LNCAP (cell line): ENCODE measurements around the gene LELP1.

Experiments
- TF ChIP-seq, protein P1 (sequence below): fragments of 450-650 bp; IDR thresholded peaks from 2 replicates; pipeline ENCODE4 v1.5.1; 2017; ENCODE audit warnings: mild to moderate bottlenecking

Gene LELP1

DNA sequence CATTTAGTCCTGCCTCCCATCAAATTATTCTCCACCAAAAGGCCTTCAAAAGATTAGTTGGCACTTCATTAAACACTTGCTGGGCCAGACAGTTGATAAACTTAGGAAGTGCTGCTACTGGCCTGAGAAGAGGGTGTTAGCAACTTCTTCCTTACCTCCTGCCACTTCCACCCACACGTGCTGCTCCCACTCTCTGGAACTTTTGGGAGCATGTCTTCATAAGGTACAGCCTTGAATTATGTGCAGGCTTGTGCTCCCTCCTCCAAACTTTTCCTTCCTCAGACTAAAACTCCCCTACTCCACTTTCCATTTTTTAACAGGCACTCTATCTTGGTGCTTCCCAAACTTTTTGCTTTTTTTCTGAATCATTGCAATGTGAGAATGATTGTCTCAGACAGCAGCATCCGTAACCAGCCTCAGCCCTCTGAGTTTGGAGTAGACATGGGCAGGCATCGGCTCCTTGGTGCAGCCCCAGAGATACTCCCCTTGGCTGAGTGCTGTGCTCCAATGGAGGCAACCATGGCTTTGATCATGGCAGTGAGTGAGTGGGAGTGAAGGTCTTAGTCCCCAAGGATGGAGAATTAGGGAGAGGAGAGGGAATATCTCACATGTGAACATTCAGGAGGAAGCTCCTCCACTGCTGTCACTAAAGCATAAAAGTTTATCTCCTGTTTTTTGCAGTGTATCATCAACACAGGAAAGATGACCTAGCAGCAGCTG lies 8.7 kb upstream of the LELP1 start:
- TF ChIP-seq, protein P1, sequence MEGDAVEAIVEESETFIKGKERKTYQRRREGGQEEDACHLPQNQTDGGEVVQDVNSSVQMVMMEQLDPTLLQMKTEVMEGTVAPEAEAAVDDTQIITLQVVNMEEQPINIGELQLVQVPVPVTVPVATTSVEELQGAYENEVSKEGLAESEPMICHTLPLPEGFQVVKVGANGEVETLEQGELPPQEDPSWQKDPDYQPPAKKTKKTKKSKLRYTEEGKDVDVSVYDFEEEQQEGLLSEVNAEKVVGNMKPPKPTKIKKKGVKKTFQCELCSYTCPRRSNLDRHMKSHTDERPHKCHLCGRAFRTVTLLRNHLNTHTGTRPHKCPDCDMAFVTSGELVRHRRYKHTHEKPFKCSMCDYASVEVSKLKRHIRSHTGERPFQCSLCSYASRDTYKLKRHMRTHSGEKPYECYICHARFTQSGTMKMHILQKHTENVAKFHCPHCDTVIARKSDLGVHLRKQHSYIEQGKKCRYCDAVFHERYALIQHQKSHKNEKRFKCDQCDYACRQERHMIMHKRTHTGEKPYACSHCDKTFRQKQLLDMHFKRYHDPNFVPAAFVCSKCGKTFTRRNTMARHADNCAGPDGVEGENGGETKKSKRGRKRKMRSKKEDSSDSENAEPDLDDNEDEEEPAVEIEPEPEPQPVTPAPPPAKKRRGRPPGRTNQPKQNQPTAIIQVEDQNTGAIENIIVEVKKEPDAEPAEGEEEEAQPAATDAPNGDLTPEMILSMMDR = no peak

DNA sequence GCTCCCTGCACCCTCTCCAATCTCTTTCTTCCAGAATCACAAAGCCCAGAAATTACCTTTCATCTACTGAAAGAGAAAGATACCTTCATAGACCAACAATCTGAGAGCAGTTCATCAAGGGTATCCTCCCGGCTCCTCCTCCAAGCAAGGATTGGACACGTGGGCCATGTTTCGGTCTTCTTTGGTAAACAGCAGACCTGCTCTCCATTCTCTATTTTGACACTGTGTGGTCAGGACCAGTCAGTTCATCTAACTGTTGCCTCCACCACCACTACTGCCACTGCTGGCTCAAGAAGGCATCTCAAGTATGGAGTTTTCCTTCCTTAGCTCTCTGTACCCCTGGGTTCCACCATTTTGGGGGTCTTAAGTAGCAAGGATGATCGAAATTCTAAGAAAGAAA lies 8.0 kb upstream of the LELP1 start:
- TF ChIP-seq, protein P1 = no peak

DNA sequence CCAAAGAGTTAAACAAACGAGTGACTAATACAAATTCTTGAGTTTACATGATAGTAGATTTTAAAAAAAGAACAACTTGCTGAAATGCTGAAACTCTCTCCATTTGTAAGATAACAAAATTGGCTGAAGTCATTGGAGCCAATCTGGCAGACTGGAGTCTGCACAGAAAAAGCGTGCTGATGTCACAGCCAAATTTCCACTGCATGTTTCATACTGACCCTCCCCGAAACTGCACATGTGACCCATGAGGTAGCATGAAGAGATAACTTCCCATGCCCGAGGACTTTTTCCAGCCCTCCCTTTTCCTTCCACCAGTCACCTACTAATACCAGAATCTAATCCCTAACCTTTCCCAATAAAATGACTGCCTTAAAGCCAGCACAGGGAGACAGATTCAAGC lies 1.2 kb upstream of the LELP1 start:
- TF ChIP-seq, protein P1 = no peak

DNA sequence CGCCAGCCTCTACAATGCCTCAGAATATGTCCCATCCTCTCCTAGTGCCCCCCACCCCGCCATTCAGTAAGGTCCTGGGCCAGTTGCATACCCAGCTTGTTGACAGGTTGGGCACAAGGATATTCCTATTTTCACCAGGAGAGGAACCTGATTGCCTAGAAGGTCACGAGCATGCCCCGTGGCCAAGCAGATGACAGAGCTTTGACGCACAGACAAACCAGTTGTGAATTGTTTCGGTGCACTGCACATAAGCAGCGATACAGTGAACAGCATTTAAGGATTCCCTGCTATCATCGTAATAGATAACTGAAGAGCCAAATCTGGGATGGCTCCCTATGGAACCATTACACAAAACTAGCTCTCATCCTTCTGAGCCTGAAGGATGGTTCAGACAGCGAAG lies 3.4 kb downstream of the LELP1 start:
- TF ChIP-seq, protein P1 = no peak

DNA sequence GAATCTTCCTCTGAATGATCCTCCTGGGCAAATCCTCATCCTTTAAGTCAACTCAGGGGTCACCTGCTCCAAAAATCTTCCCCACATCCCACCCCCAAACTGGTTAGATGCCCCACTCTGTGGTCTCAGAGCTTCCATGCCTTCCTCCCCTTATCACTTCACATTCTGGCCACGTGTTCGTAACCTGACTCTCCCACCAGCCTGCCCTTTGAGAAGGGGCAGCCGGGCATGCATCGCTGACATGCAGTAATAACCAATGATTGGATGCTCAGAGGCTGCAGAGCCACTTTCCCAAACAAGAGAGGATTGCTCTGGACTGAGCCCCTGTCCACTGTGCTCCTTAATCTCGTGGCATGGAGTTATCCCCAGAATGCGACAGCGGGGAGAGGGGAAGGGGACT lies 7.0 kb downstream of the LELP1 start:
- TF ChIP-seq, protein P1 = no peak

DNA sequence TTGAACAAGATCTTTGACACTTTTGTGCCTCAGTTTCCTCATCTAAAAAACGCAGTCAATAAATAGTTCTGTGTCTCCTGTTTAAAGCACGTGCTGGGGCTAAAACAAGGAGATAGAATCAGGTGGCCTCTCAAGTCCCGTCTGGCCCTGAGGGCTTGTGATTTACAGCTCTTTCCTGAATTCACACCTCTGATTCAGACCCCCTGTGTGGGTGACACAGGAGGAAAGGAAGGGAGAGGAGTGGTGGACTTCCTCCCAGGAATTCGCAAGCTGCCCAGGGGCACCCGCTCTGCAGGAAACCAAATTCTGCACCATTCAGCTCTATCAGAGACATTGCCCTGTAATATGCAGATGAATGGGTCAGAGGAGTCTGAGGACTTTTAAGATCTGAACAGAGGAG lies 9.0 kb downstream of the LELP1 start:
- TF ChIP-seq, protein P1 = no peak

DNA sequence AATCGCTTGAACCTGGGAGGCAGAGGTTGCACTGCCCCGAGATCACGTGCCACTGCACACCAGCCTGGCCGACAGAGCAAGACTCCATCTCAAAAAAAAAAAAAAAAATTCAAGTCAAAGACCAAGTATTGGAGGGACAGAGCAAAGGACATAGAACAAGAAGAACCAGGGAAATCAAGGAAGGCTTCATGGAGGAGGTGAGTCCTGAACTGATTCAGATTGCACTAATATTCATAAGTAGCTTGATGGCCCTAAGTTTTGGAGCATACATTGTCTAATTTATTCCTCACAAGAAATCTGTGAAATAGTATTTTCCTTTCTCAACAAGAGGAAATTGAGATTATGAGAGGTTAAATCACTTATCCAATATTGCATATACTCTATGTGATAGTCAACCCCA lies 10.3 kb downstream of the LELP1 start:
- TF ChIP-seq, protein P1 = no peak

DNA sequence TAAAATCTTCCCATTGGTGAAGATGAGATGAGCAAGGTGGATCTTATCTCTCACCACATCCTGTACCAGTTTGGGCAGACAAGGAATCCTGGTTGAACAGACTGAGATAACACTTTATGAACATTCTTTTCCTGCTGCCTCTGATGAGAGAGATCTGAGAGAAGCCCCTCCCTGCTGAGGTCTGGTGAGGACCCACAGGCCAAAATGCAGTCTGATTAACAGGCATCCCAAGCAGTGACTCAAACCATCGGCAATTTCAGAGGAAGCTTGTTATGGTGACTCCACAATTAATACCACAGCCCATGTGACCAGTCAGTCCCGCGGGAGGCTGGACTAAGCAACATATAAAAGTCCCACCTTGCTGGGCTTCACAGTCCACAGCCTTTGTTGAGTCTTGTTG lies 14.0 kb downstream of the LELP1 start, which contains the start of gene PRR9:
Gene PRR9 (plus strand): TSS at position 373 of the 400 bp plus-strand sequence. CDS start 561 bp downstream, outside the sequence.
- TF ChIP-seq, protein P1 = no peak
